Large intestine (tissue), 3 donors: ENCODE data around the gene KRTAP12-3. TPM values are rescaled to one million over a fixed set of nuclear protein-coding genes. Genes with fewer than 3 reads are reported as not detected.

ENCODE experiments used
- DNase-seq, 2 donors: peaks; one replicate each; pipeline versions ENCODE4 v3.0.0 to v3.0.0-alpha.2; 2013
- H3K27ac ChIP-seq: one replicate; pipeline ENCODE4 v1.5.1; 2013; ENCODE audit warnings: low read length
- H3K27me3 ChIP-seq: 2 replicates; pipeline ENCODE4 v1.6.1; 2013; ENCODE audit warnings: low read length; ENCODE audit not compliant: control insufficient read depth, insufficient read depth
- H3K36me3 ChIP-seq: 2 replicates; pipeline ENCODE4 v1.6.1; 2013; ENCODE audit warnings: low read length; ENCODE audit not compliant: control insufficient read depth, insufficient read depth
- H3K4me1 ChIP-seq: one replicate; pipeline ENCODE4 v1.6.1; 2013; ENCODE audit warnings: low read length; ENCODE audit not compliant: control insufficient read depth, insufficient read depth
- H3K4me3 ChIP-seq: one replicate; pipeline ENCODE4 v1.5.1; 2013; ENCODE audit warnings: low read length
- H3K9me3 ChIP-seq: one replicate; pipeline ENCODE4 v1.6.1; 2013; ENCODE audit warnings: mild to moderate bottlenecking, low read depth, low read length, moderate library complexity; ENCODE audit not compliant: control insufficient read depth
- WGBS: methylation state at CpG from one replicate; pipeline ENCODE4 v1.1.5; 2013; ENCODE audit warnings: low lambda C conversion rate; ENCODE audit not compliant: insufficient coverage; 5-methylcytosine and 5-hydroxymethylcytosine counted together
- polyA plus RNA-seq: library from polyadenylated mRNA; unstranded; fragments of 120-200 nt; gene quantifications from one replicate; pipeline ENCODE4 v1.2.1, GENCODE V29; 2013

Gene KRTAP12-3
- polyA plus RNA-seq, 1 donor = not detected

DNA sequence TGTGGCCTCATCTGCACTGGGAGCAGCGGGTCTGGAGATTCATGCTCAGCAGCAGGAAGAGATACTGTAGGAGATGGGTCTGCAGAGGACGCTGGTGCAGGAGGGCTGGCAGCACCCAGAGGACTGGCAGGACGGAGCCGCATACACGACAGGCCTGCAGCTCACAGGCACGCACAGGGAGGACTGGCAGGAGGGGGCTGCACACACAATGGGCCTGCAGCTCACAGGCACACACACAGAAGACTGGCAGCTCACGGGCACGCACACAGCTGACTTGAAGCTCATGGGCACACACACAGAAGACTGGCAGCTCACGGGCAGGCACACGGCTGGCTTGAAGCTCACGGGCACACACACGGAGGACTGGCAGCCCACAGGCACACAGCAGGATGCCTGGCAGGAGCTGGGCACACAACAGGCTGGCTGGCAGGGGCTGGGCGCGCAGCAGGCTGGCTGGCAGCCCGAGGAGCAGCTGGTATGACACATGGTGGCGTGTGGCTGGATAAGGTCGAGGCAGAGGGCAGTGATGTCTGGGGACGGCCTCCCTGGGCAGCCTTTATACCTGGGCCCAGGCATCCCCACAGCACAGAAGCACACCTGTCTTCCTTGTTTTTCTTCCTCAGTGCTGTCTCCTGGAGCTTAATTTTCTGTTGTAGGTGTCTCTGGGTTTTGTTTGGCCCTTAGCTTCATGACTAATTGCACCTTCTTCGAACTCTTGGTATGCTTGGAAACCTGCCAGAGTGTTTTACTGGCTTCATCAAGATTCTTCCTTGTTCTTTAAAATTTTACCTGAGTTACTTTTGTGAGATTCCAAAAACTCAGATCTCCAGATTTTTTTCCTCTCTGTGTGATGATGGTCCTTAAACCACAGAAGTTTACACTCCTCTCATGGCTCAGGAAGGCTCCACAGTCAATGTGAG, 8.9 kb downstream of the KRTAP12-3 start, which contains the start of gene KRTAP12-2:
TSS of gene KRTAP12-2 (minus strand) at position 527 of the 920 bp plus-strand sequence. CDS start at position 486, 41 bp downstream.
- Histone ChIP-seq H3K36me3 (no peaks in the 10 kb centered on the region), H3K27me3 (no peaks in the 10 kb centered on the region), H3K4me3 (no peak within 1 kb of the TSS), H3K27ac (no peak within 1 kb of the TSS), H3K4me1 (no peaks in the 10 kb centered on the region), H3K9me3 (peaks cover 9% of the 10 kb centered on the region)
- 83% methylated on average over 1 of the region's 19 CpGs for WGBS
- DNase-seq = no peak

DNA sequence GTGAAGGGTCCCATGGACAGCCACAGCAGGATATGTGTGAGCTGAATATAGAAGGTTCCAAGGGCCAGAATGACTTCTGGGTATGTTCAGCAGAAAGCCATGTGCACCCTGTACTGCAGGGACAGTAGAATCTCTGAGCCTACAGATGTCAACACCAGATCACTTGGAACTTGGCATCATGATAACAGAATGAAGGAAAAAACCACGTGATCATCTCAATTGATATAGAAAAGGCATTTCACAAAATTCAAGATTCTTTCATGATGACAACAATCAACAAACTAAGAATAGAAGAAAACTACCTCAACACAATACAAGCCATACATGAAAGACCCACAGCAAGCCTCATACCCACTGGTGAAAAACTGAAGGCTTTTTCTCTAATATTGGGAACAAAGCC, 9.9 kb downstream of the KRTAP12-3 start:
- Histone ChIP-seq H3K27me3 (no peaks in the 10 kb centered on the region), H3K27ac (no peak overlapping the region), H3K36me3 (no peaks in the 10 kb centered on the region), H3K9me3 (peaks cover 9% of the 10 kb centered on the region), H3K4me3 (no peak overlapping the region), H3K4me1 (no peaks in the 10 kb centered on the region)
- no peak for DNase-seq
- WGBS = no CpG with 5 or more reads among the region's 1 CpG

GRCh38 chr21:44670642-44671432, 13.1 kb downstream of the KRTAP12-3 start:
- H3K4me1 ChIP-seq = no peaks in the 10 kb centered on the region
- H3K27ac ChIP-seq = no peak overlapping the region
- no peak for DNase-seq
- H3K4me3 ChIP-seq = no peak overlapping the region
- H3K36me3 ChIP-seq = no peaks in the 10 kb centered on the region
- WGBS = no CpG with 5 or more reads among the region's 3 CpGs
- peaks cover 9% of the 10 kb centered on the region for H3K9me3 ChIP-seq
- no peaks in the 10 kb centered on the region for H3K27me3 ChIP-seq

- no CpG with 5 or more reads among the region's 1 CpG for WGBS
- H3K4me3 ChIP-seq = no peak overlapping the region
- no peaks in the 10 kb centered on the region for H3K4me1 ChIP-seq
- H3K27ac ChIP-seq = no peak overlapping the region
- peaks cover 9% of the 10 kb centered on the region for H3K9me3 ChIP-seq
- no peaks in the 10 kb centered on the region for H3K27me3 ChIP-seq
- no peaks in the 10 kb centered on the region for H3K36me3 ChIP-seq
- no peak for DNase-seq
Measured at GRCh38 chr21:44671911-44672310, 14.2 kb downstream of the KRTAP12-3 start.

DNA sequence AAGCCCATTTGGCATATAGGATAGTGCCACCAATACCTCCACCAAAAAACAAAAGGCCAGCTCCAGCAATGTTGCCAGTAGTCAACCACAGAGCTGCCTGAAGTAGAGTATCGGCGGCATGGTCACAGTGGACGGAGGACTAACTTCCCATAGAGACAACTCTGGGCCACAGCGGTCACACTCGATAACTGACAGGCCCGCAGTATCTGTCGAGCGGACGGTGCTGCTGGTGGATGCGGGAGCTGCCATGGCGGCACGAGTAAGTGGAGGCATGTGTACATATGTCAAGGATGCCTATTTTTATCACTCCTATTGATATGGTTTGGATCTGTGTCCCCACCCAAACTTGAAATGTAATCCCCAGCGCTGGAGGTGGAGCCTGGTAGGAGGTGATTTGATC, 20.1 kb downstream of the KRTAP12-3 start:
- no peaks in the 10 kb centered on the region for H3K9me3 ChIP-seq
- H3K27me3 ChIP-seq = no peaks in the 10 kb centered on the region
- no peaks in the 10 kb centered on the region for H3K4me1 ChIP-seq
- H3K36me3 ChIP-seq = no peaks in the 10 kb centered on the region
- H3K4me3 ChIP-seq = no peak overlapping the region
- DNase-seq = no peak
- no CpG with 5 or more reads among the region's 13 CpGs for WGBS
- H3K27ac ChIP-seq = no peak overlapping the region

DNA sequence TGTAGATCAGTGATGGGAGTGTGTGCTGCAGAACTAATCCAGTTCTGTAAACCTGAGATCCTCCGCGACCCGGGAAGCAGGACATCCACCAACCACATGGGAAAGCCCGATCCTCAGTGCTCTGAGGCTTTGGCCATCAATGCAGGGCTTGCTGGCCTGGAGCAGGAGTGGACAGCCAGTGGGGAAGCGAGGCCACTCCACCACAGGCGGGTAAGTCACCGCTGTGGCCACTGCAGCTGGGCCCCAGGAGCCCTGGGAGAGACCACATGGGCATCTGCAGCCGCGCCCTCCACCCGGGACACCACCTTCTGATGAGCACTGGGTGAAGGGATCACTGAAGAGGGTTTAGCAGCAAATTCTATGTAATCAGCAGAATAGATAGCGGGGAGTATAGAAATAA, 23.4 kb downstream of the KRTAP12-3 start:
- H3K9me3 ChIP-seq = no peaks in the 10 kb centered on the region
- H3K27ac ChIP-seq = no peak overlapping the region
- 100% methylated on average over 1 of the region's 11 CpGs for WGBS
- H3K27me3 ChIP-seq = peaks cover 4% of the 10 kb centered on the region
- H3K4me1 ChIP-seq = no peaks in the 10 kb centered on the region
- DNase-seq = no peak
- no peak overlapping the region for H3K4me3 ChIP-seq
- no peaks in the 10 kb centered on the region for H3K36me3 ChIP-seq

GRCh38 chr21:44681861-44682579, 24.3 kb downstream of the KRTAP12-3 start, which contains the start of gene KRTAP12-1:
TSS of gene KRTAP12-1 (minus strand) at chr21:44682163. CDS start at chr21:44682123, 40 bp downstream.
- peaks cover 12% of the 10 kb centered on the region for H3K27me3 ChIP-seq
- no peak for DNase-seq
- no peaks in the 10 kb centered on the region for H3K36me3 ChIP-seq
- no CpG with 5 or more reads among the region's 23 CpGs for WGBS
- H3K27ac ChIP-seq = no peak within 1 kb of the TSS
- H3K4me1 ChIP-seq = no peaks in the 10 kb centered on the region
- H3K4me3 ChIP-seq = no peak within 1 kb of the TSS
- H3K9me3 ChIP-seq = no peaks in the 10 kb centered on the region

DNA sequence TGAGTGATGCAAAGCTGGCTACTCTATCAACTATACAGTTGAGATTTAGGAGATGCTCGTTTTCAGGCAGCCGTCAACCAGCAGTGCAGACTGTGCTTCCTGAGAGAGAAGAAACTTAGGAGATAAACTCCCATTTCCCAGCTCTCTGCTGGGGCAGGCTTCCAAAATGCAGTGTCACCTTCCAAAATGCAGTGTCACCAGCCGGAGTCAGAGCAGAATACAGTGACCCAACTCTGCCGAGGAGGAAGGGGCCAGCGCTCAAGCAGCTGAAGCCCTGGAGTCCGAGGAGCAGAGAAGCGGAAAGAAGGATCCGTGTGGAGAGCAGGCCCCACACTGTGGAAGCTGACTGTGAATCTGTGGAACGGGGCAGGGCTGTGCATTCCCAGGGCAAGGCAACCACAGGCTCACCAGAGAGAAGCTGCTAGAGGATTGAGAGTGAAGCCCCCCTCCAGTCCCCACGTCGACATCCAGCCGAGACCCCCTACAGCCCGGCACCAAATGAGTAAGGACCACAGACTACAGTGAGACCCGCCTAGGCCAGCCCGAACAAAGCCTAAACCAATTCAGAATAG, 24.9 kb downstream of the KRTAP12-3 start:
- peaks cover 19% of the 10 kb centered on the region for H3K27me3 ChIP-seq
- no peaks in the 10 kb centered on the region for H3K4me1 ChIP-seq
- DNase-seq = no peak
- WGBS = no CpG with 5 or more reads among the region's 15 CpGs
- no peak overlapping the region for H3K27ac ChIP-seq
- H3K4me3 ChIP-seq = no peak overlapping the region
- H3K36me3 ChIP-seq = no peaks in the 10 kb centered on the region
- H3K9me3 ChIP-seq = no peaks in the 10 kb centered on the region

- H3K36me3 ChIP-seq = no peaks in the 10 kb centered on the region
- no peaks in the 10 kb centered on the region for H3K4me1 ChIP-seq
- DNase-seq = no peak
- no peaks in the 10 kb centered on the region for H3K9me3 ChIP-seq
- H3K27me3 ChIP-seq = peaks cover 24% of the 10 kb centered on the region
- no peak overlapping the region for H3K4me3 ChIP-seq
- no peak overlapping the region for H3K27ac ChIP-seq
- WGBS = no CpG with 5 or more reads among the region's 7 CpGs
Measured at GRCh38 chr21:44684077-44684476, 26.3 kb downstream of the KRTAP12-3 start.

DNA sequence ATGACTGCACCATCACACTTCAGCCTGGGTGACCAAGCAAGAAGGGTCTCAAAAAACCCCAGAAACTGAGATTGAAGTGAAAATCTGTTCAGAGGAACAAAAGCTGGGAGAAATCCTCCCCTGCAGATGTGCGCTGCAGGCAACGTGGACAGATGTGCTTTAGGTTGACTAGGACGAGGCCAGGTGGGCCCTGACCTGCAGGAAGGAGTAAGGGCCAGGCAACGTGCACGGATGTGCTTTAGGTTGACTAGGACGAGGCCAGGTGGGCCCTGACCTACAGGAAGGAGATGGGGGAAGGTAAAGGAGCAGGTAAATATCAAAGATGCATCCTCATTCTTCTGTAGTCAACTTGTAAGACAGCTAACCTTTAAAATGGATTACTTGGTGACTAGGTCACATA, 26.8 kb downstream of the KRTAP12-3 start:
- WGBS = no CpG with 5 or more reads among the region's 6 CpGs
- DNase-seq = no peak

More for the DNA sequence above, 26.8 kb downstream of the KRTAP12-3 start:
- H3K36me3 ChIP-seq = no peaks in the 10 kb centered on the region
- no peaks in the 10 kb centered on the region for H3K9me3 ChIP-seq
- H3K27ac ChIP-seq = no peak overlapping the region
- H3K4me1 ChIP-seq = no peaks in the 10 kb centered on the region
- H3K27me3 ChIP-seq = peaks cover 24% of the 10 kb centered on the region
- H3K4me3 ChIP-seq = no peak overlapping the region
